Adrenal gland (tissue), 12 donors: ENCODE results near the gene GALNT9. TPM values are rescaled to one million over a fixed set of nuclear protein-coding genes. Genes with fewer than 3 reads are reported as not detected.

Source experiments
- DNase-seq, 7 donors: peaks; one replicate each; pipeline ENCODE4 v3.0.0-alpha.2; 2019 to 2020
- H3K27ac ChIP-seq, 5 donors: fragments of 200-600 bp; sonication (generic) in 4 of 5; 1 replicate in 3 of 5; 2 replicates in 2 of 5; pipeline versions ENCODE4 v1.5.1 to v1.8.0; 2016 to 2020; ENCODE audit warnings: mild to moderate bottlenecking in 1 of 5
- H3K27me3 ChIP-seq: fragments of 200-600 bp; 2 replicates; pipeline ENCODE4 v1.8.0; 2021
- H3K36me3 ChIP-seq, 2 donors: fragments of 200-600 bp; replicated peaks in 1 of 2; 1 replicate in 1 of 2; 2 replicates in 1 of 2; pipeline versions ENCODE4 v1.5.1 to v1.8.0; 2018 to 2022
- H3K4me1 ChIP-seq, 2 donors: fragments of 200-600 bp; replicated peaks in 1 of 2; 1 replicate in 1 of 2; 2 replicates in 1 of 2; pipeline versions ENCODE4 v1.5.1 to v1.8.0; 2018 to 2021
- H3K4me3 ChIP-seq, 4 donors: fragments of 200-600 bp; sonication (generic) in 3 of 4; one replicate each; pipeline ENCODE4 v1.5.1; 2016 to 2018
- H3K9me3 ChIP-seq, 3 donors: fragments of 200-600 bp; sonication (generic) in 1 of 3; replicated peaks in 1 of 3; 1 replicate in 2 of 3; 2 replicates in 1 of 3; pipeline versions ENCODE4 v1.5.1 to v1.8.0; 2016 to 2021
- CTCF ChIP-seq, 6 experiments: fragments of 450-650 bp in 4 of 6; fragments of 200-600 bp in 2 of 6; sonication (generic) in 1 of 6; IDR thresholded peaks; 1 replicate in 5 of 6; 2 replicates in 1 of 6; pipeline versions ENCODE4 v1.5.1 to v1.8.0; 2016 to 2021; ENCODE audit warnings: antibody characterized with exemption in 6 of 6, mild to moderate bottlenecking in 2 of 6, moderate library complexity in 1 of 6
- POLR2A ChIP-seq, 2 donors: fragments of 450-650 bp; IDR thresholded peaks; one replicate each; pipeline ENCODE4 v1.6.1; 2017; ENCODE audit warnings: antibody characterized with exemption in 2 of 2, mild to moderate bottlenecking in 2 of 2, moderate library complexity in 1 of 2
- WGBS, 4 donors: extraction: QIAGEN DNeasy Blood & Tissue Kit in 2 of 4; methylation state at CpG; one replicate each; pipeline versions ENCODE4 v1.1.5 to v1.1.7; 2013 to 2017; 5-methylcytosine and 5-hydroxymethylcytosine counted together
- intact Hi-C, 2 donors: fragments of 100-400 bp; cut with DNase I; formaldehyde crosslinking; loops; one replicate each; pipeline versions ENCODE4 v1.14.1 to v1.15.0; 2022 to 2023
- polyA plus RNA-seq, 3 donors: library from polyadenylated mRNA; stranded (reverse); fragments of 200-250 nt in 2 of 3; fragments of 350-450 nt in 1 of 3; fragmentation: Illumina TruSeq in 1 of 3; extraction: RNeasy Lipid Tissue Mini Kit (QIAGEN cat#74804) in 1 of 3; gene quantifications; one replicate each; pipeline ENCODE4 v1.2.3, GENCODE V29; 2013 to 2014
- total RNA-seq, 9 donors: library from RNA; depleted of rRNA in 4 of 9; stranded (reverse); fragments of >200 nt in 4 of 9; fragments of 120-200 nt in 1 of 9; fragmentation: NEBNext Ultra II Directional in 1 of 9; extraction: Animal tissue kit (Norgen Biotek cat#: 25700) in 1 of 9; gene quantifications; one replicate each; pipeline versions ENCODE4 v1.1.0 to v1.2.4, GENCODE V29; 2013 to 2023
- donor health status: healthy with polysubstance abuse.
- donor health status: Bipolar disorder and iron deficiency.
- donor health status: DM: yes; HTN: yes; CAD: no.
- donor health status: DM: no; HTN: no; CAD: no.
- donor health status: DM: no; HTN: no; CAD: no.
- donor health status: DM: yes; HTN: yes; CAD: no.

Gene GALNT9
- total and polyA plus RNA-seq, 12 donors = 0.44 to 7.8 (median 1.2) TPM; not detected in 1

GRCh38 chr12:132161796-132162507, 167.4 kb downstream of the GALNT9 start:
- Histone ChIP-seq H3K4me1 (peaks cover 0 to 6% of the 10 kb centered on the region in 2 donors), H3K36me3 (no peaks in the 10 kb centered on the region), H3K4me3 (no peak overlapping the region), H3K9me3 (no peaks in the 10 kb centered on the region), H3K27ac (no peak overlapping the region), H3K27me3 (no peaks in the 10 kb centered on the region)
- 43 to 54% (median 54%) methylated on average over 11 to 17 of the region's 17 CpGs for WGBS, 4 donors
- no peak for TF ChIP-seq POLR2A (IDR thresholded peaks at IDR 0.05)
- no peak for TF ChIP-seq CTCF (IDR thresholded peaks at IDR 0.05)
- DNase-seq = no peak
- intact Hi-C loops = no loop called here

DNA sequence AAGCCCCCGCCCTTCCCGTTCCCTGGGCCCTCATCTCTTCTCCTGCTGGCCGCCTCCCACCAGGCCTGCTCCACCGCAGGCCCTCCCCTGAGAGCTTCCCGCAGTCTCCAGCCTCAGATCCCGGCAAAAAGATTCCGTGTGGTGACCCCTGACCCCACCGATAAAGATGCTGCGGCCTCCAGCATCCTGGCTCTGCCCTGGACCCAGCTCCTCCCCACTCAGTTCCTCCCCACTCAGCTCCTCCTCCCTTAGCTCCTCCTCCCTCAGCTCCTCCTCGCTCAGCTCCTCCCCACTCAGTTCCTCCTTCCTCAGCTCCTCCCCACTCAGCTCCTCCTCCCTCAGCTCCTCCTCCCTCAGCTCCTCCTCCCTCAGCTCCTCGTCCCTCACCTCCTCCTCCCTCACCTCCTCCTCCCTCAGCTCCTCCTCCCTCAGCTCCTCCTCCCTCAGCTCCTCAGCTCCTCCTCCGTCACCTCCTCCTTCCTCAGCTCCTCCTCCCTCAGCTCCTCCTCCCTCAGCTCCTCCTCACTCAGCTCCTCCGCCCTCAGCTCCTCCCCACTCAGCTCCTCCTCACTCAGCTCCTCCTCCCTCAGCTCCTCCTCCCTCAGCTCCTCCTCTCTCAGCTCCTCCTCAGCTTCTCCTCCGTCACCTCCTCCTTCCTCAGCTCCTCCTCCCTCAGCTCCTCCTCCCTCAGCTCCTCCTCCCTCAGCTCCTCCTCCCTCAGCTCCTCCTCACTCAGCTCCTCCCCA, 168.2 kb downstream of the GALNT9 start:
- Histone ChIP-seq H3K4me1 (peaks cover 0 to 6% of the 10 kb centered on the region in 2 donors), H3K4me3 (no peak overlapping the region), H3K27me3 (no peaks in the 10 kb centered on the region), H3K36me3 (no peaks in the 10 kb centered on the region), H3K9me3 (no peaks in the 10 kb centered on the region), H3K27ac (no peak overlapping the region)
- no peak for DNase-seq
- no peak for TF ChIP-seq CTCF (IDR thresholded peaks at IDR 0.05)
- no peak for TF ChIP-seq POLR2A (IDR thresholded peaks at IDR 0.05)
- WGBS, 4 donors = 48 to 58% (median 53%) methylated on average over 6 to 14 of the region's 14 CpGs
- intact Hi-C loops = no loop called here

DNA sequence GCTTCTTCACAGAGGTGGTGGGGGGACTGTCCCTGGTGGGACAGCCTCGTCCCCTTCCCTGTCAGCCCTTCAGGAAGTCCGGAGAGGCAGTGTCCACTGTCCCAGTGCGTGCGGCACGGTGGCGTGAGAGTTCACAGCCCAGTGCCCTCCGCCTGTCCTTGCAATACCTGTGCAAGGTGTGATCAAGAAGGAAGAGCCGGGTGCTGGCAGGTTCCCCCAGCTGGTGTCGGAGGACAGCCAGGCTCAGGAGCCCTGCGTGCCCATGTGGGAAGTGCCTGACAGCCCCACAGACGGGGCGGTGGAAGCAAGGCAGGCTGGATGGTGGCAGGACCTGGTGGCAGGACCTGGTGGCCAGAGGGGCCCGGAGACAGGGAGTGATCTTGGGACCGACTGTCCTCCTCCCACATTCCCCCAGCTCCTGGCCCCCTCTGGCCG, 168.8 kb downstream of the GALNT9 start:
- Histone ChIP-seq H3K27ac (no peak overlapping the region), H3K4me1 (peaks cover 0 to 6% of the 10 kb centered on the region in 2 donors), H3K36me3 (no peaks in the 10 kb centered on the region), H3K9me3 (no peaks in the 10 kb centered on the region), H3K27me3 (no peaks in the 10 kb centered on the region), H3K4me3 (no peak overlapping the region)
- DNase-seq = no peak
- 74 to 85% (median 79%) methylated on average over 7 to 15 of the region's 15 CpGs for WGBS, 4 donors
- no peak for TF ChIP-seq CTCF (IDR thresholded peaks at IDR 0.05)
- TF ChIP-seq POLR2A (IDR thresholded peaks at IDR 0.05) = no peak
- intact Hi-C loops = no loop called here

DNA sequence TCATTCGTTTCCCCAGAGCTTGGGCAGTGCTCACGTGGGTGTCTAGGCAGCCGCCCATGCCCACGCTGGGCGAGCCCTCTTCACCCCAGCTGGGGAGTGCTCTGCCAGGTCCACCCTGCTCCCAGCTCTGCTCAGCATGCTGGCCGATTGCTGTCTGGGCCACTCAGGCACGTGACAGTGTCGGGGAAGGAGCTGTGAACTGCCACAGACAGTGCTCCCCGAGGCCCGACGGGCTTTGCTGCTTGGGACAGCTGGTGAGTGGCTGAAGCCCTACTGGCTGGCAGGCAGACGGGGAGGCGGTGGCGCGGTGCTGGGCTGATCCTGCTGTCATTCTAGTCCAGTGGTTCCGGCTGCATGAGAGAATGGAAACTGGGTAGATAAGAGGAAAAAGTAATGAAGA, 169.4 kb downstream of the GALNT9 start:
- no peaks in the 10 kb centered on the region for H3K9me3 ChIP-seq
- H3K4me3 ChIP-seq = no peak overlapping the region
- intact Hi-C loops = no loop called here
- WGBS, 4 donors = 80 to 92% (median 83%) methylated on average over 16 of the region's 16 CpGs
- DNase-seq = no peak
- H3K36me3 ChIP-seq = no peaks in the 10 kb centered on the region
- peaks cover 0 to 6% of the 10 kb centered on the region in 2 donors for H3K4me1 ChIP-seq
- no peaks in the 10 kb centered on the region for H3K27me3 ChIP-seq
- TF ChIP-seq POLR2A (IDR thresholded peaks at IDR 0.05) (no peak), CTCF (IDR thresholded peaks at IDR 0.05) (no peak)
- no peak overlapping the region for H3K27ac ChIP-seq
